DMS153 (cell line): ENCODE measurements around the gene OR52E6.

ENCODE experiments used
- DNase-seq: peaks from one replicate; lab custom pipeline; 2025; lab: John Stamatoyannopoulos, UW

Gene OR52E6

DNA sequence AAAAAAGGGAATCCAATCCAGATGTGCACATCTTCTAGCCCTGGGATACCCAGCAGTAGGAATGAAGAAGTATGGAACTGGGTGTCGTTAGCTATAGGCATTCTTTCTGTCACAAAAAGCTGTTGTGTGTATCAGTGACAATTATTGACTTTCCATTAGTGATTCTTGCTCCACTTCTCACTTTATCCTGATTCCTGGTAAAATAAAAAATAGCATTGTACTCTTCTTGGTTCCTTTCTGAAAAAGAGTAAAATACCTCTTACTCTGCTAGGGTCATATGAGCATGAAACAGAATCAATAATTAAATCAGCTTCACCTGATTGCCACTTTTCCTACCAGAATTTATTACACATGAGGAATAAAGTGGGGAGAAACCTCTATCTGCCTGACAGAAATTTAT, at the start of gene OR52E6:
Gene OR52E6, minus strand, starts transcription at position 101 of the 400 bp plus-strand sequence. Its CDS starts 0 bp downstream, at position 101.
- DNase-seq = no peak

DNA sequence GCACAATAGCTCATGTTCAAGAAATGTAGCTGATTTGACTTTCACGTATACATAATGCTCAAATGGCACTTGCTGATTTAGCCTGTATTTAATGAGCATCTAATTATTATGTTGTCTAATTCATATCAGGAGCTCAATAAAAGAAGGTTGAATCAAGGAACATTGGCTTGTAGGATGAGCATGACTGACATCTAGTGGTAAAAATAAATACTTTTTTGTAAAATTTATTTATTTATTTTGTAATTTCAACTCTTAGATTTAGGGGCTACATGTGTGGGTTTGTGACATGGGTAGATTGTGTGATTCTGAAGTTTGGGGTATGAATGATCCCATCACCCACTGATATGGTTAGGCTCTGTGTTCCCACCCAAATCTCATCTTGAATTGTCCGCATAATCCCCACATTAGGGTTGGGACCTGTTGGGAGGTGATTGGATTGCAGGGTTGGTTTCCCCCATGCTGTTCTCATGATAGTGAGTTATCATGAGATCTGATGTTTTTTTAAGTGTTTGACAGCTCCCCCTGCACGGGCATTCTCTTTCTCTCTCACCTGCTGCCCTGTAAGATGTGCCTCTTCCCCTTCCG, 49.6 kb upstream of the OR52E6 start:
- DNase-seq = no peak

DNA sequence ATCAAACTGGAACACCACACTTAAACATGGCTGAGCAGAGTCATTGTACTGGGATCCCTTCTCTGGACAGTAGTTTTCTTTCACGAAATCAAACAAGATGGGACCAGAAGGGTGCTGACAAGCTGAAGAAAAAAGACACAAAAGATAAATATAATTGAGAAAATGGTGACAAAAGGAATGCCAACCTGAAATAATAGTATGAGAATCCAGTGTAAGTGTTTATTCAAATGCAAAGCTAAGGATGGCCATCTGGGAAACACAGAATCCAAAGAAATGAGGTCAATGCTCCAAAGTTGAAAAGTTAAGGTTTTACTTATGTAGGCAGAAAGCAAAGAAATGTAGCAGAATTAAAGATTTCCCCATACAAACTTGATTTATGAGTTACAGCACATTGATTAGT, 46.0 kb upstream of the OR52E6 start:
- DNase-seq = no peak

- no peak for DNase-seq
These were observed 45.5 kb upstream of the OR52E6 start for GRCh38 chr11:5887172-5887571.

DNA sequence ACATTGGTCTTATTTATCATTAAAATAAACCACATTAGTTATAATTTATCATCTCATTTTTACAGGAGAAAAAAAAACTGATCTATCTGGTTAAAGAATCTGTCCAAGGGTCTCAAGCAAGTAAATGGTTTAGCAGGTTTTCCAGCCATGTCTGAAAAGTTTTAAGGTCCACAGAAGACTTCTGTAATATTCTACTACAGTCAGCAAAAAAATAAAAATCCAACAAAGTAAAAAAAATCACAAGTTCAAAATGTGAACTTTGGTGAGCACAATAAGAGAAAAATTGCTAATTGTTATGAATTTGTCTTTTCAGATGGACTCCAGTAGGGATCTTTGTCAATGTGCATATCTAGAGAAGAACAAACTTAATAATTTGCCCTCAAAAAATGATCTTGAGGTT, 40.1 kb upstream of the OR52E6 start:
- no peak for DNase-seq

GRCh38 chr11:5880329-5880728, 38.6 kb upstream of the OR52E6 start, which contains the start of gene OR52E4:
Gene OR52E4, plus strand, starts transcription at chr11:5880629. Its CDS starts 3,664 bp downstream, at chr11:5884293.
- DNase-seq = no peak

GRCh38 chr11:5878564-5878963, 36.9 kb upstream of the OR52E6 start:
- no peak for DNase-seq

- DNase-seq = no peak
These were observed 24.1 kb upstream of the OR52E6 start for GRCh38 chr11:5865826-5866225.

- DNase-seq = no peak
These were observed 15.9 kb upstream of the OR52E6 start, which contains the start of gene OR52E8 for GRCh38 chr11:5857590-5857989. Gene OR52E8, minus strand, starts transcription at chr11:5857690. Its CDS starts 0 bp downstream, at chr11:5857690.

GRCh38 chr11:5851002-5851401, 9.3 kb upstream of the OR52E6 start:
- no peak for DNase-seq

GRCh38 chr11:5847711-5848110, 6.0 kb upstream of the OR52E6 start:
- no peak for DNase-seq

- no peak for DNase-seq
These were observed 5.0 kb upstream of the OR52E6 start for GRCh38 chr11:5846701-5847100.

DNA sequence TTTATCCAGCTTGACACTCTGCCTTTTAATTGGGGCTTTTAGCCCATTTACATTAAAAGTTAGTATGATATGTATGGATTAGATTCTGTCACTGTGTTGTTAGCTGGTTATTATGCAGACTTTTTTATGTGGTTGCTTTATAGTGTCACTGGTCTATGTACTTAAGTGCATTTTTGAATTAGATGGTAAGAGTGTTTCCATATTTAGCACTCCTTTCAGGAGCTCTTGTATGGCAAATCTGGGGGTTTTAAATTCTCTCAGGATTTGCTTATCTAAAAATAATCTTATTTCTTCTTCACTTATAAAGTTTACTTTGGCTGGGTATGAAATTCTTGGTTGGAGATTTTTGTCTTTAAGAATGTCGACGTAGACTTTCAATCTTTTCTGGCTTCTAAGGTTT, 4.0 kb downstream of the OR52E6 start:
- DNase-seq = no peak

DNA sequence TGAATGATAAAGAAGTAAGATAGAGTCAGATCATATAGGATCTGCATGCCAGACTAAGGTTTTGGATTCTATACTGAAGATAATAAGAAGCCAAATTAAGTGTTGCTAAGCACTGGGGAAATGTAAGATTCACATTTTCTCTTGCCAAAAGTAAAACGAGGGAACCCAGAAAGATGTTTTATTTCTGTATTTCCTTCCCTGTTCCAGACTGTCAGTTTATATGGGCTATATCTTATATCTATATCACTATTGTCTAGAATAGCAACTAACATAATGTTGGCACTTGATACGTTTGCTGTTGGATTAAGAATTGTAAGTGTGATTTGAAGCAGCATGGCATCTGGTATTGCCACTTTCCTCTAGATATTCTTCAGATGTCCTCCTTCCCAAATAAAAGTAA, 8.3 kb downstream of the OR52E6 start:
- no peak for DNase-seq

- DNase-seq = no peak
These were observed 10.4 kb downstream of the OR52E6 start for GRCh38 chr11:5831196-5831829.

- no peak for DNase-seq
These were observed 23.3 kb downstream of the OR52E6 start for GRCh38 chr11:5818245-5818886.

- no peak for DNase-seq
These were observed 26.2 kb downstream of the OR52E6 start for GRCh38 chr11:5815534-5815933.

GRCh38 chr11:5809905-5810795, 31.5 kb downstream of the OR52E6 start:
- DNase-seq = no peak

GRCh38 chr11:5809122-5809519, 32.6 kb downstream of the OR52E6 start:
- DNase-seq = no peak

- DNase-seq = peak; percentile 48
These were observed 33.1 kb downstream of the OR52E6 start, which contains the start of gene OR52N2 for GRCh38 chr11:5808500-5809121. Gene OR52N2, plus strand, starts transcription at chr11:5808924. Its CDS starts 11,412 bp downstream, at chr11:5820336.

- DNase-seq = no peak
These were observed 34.1 kb downstream of the OR52E6 start for GRCh38 chr11:5807580-5807979.

DNA sequence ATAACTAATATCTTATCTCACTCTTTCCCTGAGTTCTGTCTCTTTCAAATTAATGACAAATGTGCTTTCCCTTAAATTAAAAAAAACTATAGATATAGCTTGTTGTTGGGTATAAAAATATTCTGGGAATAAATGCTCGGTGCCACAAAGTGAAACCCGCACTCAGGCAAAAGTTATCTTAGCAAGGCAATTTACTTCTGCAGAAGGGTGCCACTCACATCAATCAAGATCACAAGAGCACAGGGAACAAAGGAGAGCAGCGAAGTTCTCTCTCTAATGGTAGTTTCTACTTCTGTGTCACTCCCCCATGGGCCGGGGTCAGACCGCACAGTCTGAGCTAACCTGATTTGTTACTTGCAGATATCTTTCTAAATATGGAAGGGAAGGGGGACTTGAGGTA, 37.7 kb downstream of the OR52E6 start:
- no peak for DNase-seq
